Measurements from ENCODE around the gene TMSB10. TPM values are rescaled to one million over a fixed set of nuclear protein-coding genes. Genes with fewer than 3 reads are reported as not detected.

TMSB10 gene
- total and polyA plus RNA-seq, 2 experiments from 2014 or later = 834 to 2,942 TPM

DNA sequence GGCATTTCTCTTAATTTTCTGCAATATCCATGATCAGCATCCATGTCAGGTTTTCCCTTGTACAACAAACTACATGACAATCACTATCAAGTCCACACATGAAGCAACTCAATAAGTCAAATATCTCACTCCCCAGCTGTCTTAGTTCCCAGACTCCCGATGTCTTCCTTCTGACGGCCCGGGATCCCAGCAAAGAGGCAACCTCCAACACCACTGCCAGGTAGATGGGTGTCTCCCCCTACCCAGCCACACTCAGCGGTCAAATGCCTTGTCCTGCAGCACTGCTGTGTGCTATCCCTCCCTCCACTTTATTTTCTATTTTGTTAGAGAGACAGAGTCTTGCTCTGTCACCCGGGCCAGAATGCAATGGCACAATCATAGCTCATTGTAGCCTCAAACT is 47.9 kb upstream of the TMSB10 start:
- H3K27ac Mint-ChIP-seq = no peak overlapping the region

More for the DNA sequence above, 47.9 kb upstream of the TMSB10 start:
- no peaks in the 10 kb centered on the region; the same call in 1 of the 2 replicates for H4K20me1 ChIP-seq (replicated peaks; ENCODE audit: insufficient read depth)
- H3K27ac ChIP-seq (ENCODE audit: low read depth) = no peak overlapping the region
- H3K4me1 Mint-ChIP-seq = peaks cover 30% of the 10 kb centered on the region
- no peaks in the 10 kb centered on the region for H3K79me2 ChIP-seq (replicated peaks; ENCODE audit: insufficient read depth)
- peaks cover 24% of the 10 kb centered on the region for H3K4me1 ChIP-seq (ENCODE audit: insufficient read depth)
- H3K36me3 ChIP-seq (ENCODE audit: insufficient read depth) = no peaks in the 10 kb centered on the region
- peaks cover 41% of the 10 kb centered on the region for H3K27me3 ChIP-seq (ENCODE audit: insufficient read depth)
- DNase-seq (ENCODE audit: low spot score) = no peak
- no peak overlapping the region for H3K4me2 ChIP-seq
- H2AFZ ChIP-seq = no peak overlapping the region
- no peaks in the 10 kb centered on the region for H3F3A ChIP-seq (replicated peaks; ENCODE audit: low read depth)
- peaks cover 12% of the 10 kb centered on the region for H3K9me2 ChIP-seq (ENCODE audit: insufficient read depth)
- H3K4me3 ChIP-seq = no peak overlapping the region
- H3K36me3 Mint-ChIP-seq (ENCODE audit: low read depth) = peaks cover 6% of the 10 kb centered on the region; the same call in 2 of the 3 replicates
- peaks cover 9% of the 10 kb centered on the region for H3K9me3 Mint-ChIP-seq
- no peak for TF ChIP-seq NANOG (IDR thresholded peaks at IDR 0.05; ENCODE audit: borderline replicate concordance)
- TF ChIP-seq, protein P1, sequence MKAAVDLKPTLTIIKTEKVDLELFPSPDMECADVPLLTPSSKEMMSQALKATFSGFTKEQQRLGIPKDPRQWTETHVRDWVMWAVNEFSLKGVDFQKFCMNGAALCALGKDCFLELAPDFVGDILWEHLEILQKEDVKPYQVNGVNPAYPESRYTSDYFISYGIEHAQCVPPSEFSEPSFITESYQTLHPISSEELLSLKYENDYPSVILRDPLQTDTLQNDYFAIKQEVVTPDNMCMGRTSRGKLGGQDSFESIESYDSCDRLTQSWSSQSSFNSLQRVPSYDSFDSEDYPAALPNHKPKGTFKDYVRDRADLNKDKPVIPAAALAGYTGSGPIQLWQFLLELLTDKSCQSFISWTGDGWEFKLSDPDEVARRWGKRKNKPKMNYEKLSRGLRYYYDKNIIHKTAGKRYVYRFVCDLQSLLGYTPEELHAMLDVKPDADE (IDR thresholded peaks at IDR 0.05) = no peak
- no peak for TF ChIP-seq POLR2AphosphoS5 (IDR thresholded peaks at IDR 0.05; ENCODE audit: low read depth)
- TF ChIP-seq EZH2 (IDR thresholded peaks at IDR 0.05; ENCODE audit: low read depth, unreplicated experiment) = no peak
- TF ChIP-seq, protein P2, sequence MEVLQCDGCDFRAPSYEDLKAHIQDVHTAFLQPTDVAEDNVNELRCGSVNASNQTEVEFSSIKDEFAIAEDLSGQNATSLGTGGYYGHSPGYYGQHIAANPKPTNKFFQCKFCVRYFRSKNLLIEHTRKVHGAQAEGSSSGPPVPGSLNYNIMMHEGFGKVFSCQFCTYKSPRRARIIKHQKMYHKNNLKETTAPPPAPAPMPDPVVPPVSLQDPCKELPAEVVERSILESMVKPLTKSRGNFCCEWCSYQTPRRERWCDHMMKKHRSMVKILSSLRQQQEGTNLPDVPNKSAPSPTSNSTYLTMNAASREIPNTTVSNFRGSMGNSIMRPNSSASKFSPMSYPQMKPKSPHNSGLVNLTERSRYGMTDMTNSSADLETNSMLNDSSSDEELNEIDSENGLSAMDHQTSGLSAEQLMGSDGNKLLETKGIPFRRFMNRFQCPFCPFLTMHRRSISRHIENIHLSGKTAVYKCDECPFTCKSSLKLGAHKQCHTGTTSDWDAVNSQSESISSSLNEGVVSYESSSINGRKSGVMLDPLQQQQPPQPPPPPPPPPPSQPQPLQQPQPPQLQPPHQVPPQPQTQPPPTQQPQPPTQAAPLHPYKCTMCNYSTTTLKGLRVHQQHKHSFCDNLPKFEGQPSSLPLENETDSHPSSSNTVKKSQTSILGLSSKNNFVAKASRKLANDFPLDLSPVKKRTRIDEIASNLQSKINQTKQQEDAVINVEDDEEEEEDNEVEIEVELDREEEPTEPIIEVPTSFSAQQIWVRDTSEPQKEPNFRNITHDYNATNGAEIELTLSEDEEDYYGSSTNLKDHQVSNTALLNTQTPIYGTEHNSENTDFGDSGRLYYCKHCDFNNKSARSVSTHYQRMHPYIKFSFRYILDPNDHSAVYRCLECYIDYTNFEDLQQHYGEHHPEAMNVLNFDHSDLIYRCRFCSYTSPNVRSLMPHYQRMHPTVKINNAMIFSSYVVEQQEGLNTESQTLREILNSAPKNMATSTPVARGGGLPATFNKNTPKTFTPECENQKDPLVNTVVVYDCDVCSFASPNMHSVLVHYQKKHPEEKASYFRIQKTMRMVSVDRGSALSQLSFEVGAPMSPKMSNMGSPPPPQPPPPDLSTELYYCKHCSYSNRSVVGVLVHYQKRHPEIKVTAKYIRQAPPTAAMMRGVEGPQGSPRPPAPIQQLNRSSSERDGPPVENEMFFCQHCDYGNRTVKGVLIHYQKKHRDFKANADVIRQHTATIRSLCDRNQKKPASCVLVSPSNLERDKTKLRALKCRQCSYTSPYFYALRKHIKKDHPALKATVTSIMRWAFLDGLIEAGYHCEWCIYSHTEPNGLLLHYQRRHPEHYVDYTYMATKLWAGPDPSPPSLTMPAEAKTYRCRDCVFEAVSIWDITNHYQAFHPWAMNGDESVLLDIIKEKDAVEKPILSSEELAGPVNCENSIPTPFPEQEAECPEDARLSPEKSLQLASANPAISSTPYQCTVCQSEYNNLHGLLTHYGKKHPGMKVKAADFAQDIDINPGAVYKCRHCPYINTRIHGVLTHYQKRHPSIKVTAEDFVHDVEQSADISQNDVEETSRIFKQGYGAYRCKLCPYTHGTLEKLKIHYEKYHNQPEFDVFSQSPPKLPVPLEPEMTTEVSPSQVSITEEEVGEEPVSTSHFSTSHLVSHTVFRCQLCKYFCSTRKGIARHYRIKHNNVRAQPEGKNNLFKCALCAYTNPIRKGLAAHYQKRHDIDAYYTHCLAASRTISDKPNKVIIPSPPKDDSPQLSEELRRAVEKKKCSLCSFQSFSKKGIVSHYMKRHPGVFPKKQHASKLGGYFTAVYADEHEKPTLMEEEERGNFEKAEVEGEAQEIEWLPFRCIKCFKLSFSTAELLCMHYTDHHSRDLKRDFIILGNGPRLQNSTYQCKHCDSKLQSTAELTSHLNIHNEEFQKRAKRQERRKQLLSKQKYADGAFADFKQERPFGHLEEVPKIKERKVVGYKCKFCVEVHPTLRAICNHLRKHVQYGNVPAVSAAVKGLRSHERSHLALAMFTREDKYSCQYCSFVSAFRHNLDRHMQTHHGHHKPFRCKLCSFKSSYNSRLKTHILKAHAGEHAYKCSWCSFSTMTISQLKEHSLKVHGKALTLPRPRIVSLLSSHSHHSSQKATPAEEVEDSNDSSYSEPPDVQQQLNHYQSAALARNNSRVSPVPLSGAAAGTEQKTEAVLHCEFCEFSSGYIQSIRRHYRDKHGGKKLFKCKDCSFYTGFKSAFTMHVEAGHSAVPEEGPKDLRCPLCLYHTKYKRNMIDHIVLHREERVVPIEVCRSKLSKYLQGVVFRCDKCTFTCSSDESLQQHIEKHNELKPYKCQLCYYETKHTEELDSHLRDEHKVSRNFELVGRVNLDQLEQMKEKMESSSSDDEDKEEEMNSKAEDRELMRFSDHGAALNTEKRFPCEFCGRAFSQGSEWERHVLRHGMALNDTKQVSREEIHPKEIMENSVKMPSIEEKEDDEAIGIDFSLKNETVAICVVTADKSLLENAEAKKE (CRISPR knock-in tag; IDR thresholded peaks at IDR 0.05) = no peak
- TF ChIP-seq, protein P3, sequence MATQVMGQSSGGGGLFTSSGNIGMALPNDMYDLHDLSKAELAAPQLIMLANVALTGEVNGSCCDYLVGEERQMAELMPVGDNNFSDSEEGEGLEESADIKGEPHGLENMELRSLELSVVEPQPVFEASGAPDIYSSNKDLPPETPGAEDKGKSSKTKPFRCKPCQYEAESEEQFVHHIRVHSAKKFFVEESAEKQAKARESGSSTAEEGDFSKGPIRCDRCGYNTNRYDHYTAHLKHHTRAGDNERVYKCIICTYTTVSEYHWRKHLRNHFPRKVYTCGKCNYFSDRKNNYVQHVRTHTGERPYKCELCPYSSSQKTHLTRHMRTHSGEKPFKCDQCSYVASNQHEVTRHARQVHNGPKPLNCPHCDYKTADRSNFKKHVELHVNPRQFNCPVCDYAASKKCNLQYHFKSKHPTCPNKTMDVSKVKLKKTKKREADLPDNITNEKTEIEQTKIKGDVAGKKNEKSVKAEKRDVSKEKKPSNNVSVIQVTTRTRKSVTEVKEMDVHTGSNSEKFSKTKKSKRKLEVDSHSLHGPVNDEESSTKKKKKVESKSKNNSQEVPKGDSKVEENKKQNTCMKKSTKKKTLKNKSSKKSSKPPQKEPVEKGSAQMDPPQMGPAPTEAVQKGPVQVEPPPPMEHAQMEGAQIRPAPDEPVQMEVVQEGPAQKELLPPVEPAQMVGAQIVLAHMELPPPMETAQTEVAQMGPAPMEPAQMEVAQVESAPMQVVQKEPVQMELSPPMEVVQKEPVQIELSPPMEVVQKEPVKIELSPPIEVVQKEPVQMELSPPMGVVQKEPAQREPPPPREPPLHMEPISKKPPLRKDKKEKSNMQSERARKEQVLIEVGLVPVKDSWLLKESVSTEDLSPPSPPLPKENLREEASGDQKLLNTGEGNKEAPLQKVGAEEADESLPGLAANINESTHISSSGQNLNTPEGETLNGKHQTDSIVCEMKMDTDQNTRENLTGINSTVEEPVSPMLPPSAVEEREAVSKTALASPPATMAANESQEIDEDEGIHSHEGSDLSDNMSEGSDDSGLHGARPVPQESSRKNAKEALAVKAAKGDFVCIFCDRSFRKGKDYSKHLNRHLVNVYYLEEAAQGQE (IDR thresholded peaks at IDR 0.05; ENCODE audit: unreplicated experiment) = no peak
- TF ChIP-seq EZH2phosphoT487 (IDR thresholded peaks at IDR 0.05; ENCODE audit: unreplicated experiment) = no peak
- no peak for TF ChIP-seq CREB1 (CRISPR knock-in tag; IDR thresholded peaks at IDR 0.05; ENCODE audit: low read depth)
- no peak for TF ChIP-seq ZNF114 (CRISPR knock-in tag; IDR thresholded peaks at IDR 0.05)
- no peak for TF ChIP-seq JUNB (IDR thresholded peaks at IDR 0.05; ENCODE audit: unreplicated experiment)
- no peak for TF ChIP-seq ZNF331 (CRISPR knock-in tag; IDR thresholded peaks at IDR 0.05; ENCODE audit: low read depth)
- TF ChIP-seq STAT1 (IDR thresholded peaks at IDR 0.05; ENCODE audit: unreplicated experiment) = no peak
- TF ChIP-seq, protein P4, sequence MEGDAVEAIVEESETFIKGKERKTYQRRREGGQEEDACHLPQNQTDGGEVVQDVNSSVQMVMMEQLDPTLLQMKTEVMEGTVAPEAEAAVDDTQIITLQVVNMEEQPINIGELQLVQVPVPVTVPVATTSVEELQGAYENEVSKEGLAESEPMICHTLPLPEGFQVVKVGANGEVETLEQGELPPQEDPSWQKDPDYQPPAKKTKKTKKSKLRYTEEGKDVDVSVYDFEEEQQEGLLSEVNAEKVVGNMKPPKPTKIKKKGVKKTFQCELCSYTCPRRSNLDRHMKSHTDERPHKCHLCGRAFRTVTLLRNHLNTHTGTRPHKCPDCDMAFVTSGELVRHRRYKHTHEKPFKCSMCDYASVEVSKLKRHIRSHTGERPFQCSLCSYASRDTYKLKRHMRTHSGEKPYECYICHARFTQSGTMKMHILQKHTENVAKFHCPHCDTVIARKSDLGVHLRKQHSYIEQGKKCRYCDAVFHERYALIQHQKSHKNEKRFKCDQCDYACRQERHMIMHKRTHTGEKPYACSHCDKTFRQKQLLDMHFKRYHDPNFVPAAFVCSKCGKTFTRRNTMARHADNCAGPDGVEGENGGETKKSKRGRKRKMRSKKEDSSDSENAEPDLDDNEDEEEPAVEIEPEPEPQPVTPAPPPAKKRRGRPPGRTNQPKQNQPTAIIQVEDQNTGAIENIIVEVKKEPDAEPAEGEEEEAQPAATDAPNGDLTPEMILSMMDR (conservative IDR thresholded peaks at IDR 0.05; ENCODE audit: low read depth in 2 of 2) = no peak
- ATAC-seq = no peak
- H3K4me3 Mint-ChIP-seq = no peak overlapping the region
- peaks cover 45% of the 10 kb centered on the region for H3K27me3 Mint-ChIP-seq (ENCODE audit: insufficient read depth, low read depth, poor library complexity)

All from GM23338 (cell line).